ENCODE data around the gene KRTAP25-1. TPM values are rescaled to one million over a fixed set of nuclear protein-coding genes. Genes with fewer than 3 reads are reported as not detected.

Gene KRTAP25-1
- total and polyA plus RNA-seq, 2 of the 8 experiments (the other 6 are each of a cell fraction or from before 2014, with no cell fraction given), result not detected

- no peak overlapping the region for H3K18ac ChIP-seq (ENCODE audit: extremely low read depth, low read length)
- no peaks in the 10 kb centered on the region for H3K79me2 ChIP-seq (ENCODE audit: control insufficient read depth in 1 of 2, insufficient read depth in 2 of 2, low read length in 2 of 2)
- ChIA-PET POLR2A (ENCODE audit: partially characterized antibody) (no interaction called here), CTCF (ENCODE audit: partially characterized antibody) (no interaction called here)
- H3K14ac ChIP-seq (ENCODE audit: insufficient read length), result no peak overlapping the region
- no peak overlapping the region for H2AK5ac ChIP-seq (ENCODE audit: low read depth, low read length)
- H3K27me3 ChIP-seq (replicated peaks in 1 of 4; ENCODE audit: control insufficient read depth in 3 of 4, extremely low read depth in 1 of 4, insufficient read depth in 3 of 4, low read length in 3 of 4), result no peaks in the 10 kb centered on the region
- no peak overlapping the region for H4K8ac ChIP-seq (ENCODE audit: extremely low read depth, insufficient read depth, low read length)
- no peak for TF ChIP-seq RXRA (IDR thresholded peaks at IDR 0.05; ENCODE audit: insufficient read depth, low read depth, low read length)
- TF ChIP-seq ASH2L (IDR thresholded peaks at IDR 0.05; ENCODE audit: low read length), result no peak
- TF ChIP-seq CHD2 (IDR thresholded peaks at IDR 0.05; ENCODE audit: low read length), result no peak
- TF ChIP-seq RFX5 (IDR thresholded peaks at IDR 0.05; ENCODE audit: borderline replicate concordance, low read depth, low read length), result no peak
- TF ChIP-seq NRF1 (IDR thresholded peaks at IDR 0.05; ENCODE audit: low read depth, low read length), result no peak
- TF ChIP-seq RBBP5 (IDR thresholded peaks at IDR 0.05; ENCODE audit: borderline replicate concordance, low read depth, low read length), result no peak
- no peak for TF ChIP-seq SRF (IDR thresholded peaks at IDR 0.05; ENCODE audit: low read depth, low read length)
- no peak for TF ChIP-seq SIRT6 (IDR thresholded peaks at IDR 0.05; ENCODE audit: low read length)
- TF ChIP-seq GTF2F1 (IDR thresholded peaks at IDR 0.05; ENCODE audit: borderline replicate concordance, low read depth, low read length), result no peak
- no peak overlapping the region for H4K91ac ChIP-seq (replicated peaks; ENCODE audit: insufficient read length, low read length)
- no peak overlapping the region for H3K9ac ChIP-seq (replicated peaks in 1 of 4; ENCODE audit: extremely low read depth in 1 of 4, low read depth in 3 of 4, low read length in 3 of 4)
- no peak overlapping the region for H4K5ac ChIP-seq (ENCODE audit: insufficient read length, low read depth, low read length)
- H3K4me2 ChIP-seq (ENCODE audit: insufficient read depth in 1 of 2, low read depth in 2 of 2, low read length in 2 of 2), result no peak overlapping the region
- H3K9me3 ChIP-seq (ENCODE audit: insufficient read depth in 2 of 2, low read depth in 1 of 2, low read length in 1 of 2), result no peaks in the 10 kb centered on the region
- no peak overlapping the region for H2AFZ ChIP-seq (ENCODE audit: low read length)
- no peak overlapping the region for H2BK15ac ChIP-seq (ENCODE audit: low read length)
- WGBS, 2 experiments (ENCODE audit: extremely low coverage in 1 of 2, insufficient coverage in 1 of 2, insufficient read length in 1 of 2, insufficient replicate concordance in 2 of 2, low coverage in 1 of 2, low lambda C conversion rate in 2 of 2, missing lambda C conversion rate in 1 of 2), result 95% methylated on average over 1 of the region's 1 CpG; no CpG with 5 or more reads in 1 of the 2 experiments
- no peaks in the 10 kb centered on the region for H3K79me1 ChIP-seq (ENCODE audit: low read depth, low read length)
- DNase-seq (ENCODE audit: low read depth in 1 of 2, low spot score in 2 of 2), result no peak
- H3K56ac ChIP-seq (replicated peaks; ENCODE audit: insufficient read length, low read depth, low read length), result no peak overlapping the region
- no peaks in the 10 kb centered on the region for H3K4me1 ChIP-seq (replicated peaks in 1 of 4; ENCODE audit: control insufficient read depth in 3 of 4, insufficient read depth in 4 of 4, low read length in 3 of 4)
- H2BK20ac ChIP-seq (ENCODE audit: low read length), result no peak overlapping the region
- H3K27ac ChIP-seq (ENCODE audit: low read depth, low read length), result no peak overlapping the region
- H2BK5ac ChIP-seq (ENCODE audit: low read depth, low read length), result no peak overlapping the region
- no peaks in the 10 kb centered on the region for H4K20me1 ChIP-seq (replicated peaks in 1 of 2; ENCODE audit: control insufficient read depth in 1 of 2, insufficient read depth in 2 of 2, low read length in 2 of 2)
- H2BK120ac ChIP-seq (replicated peaks; ENCODE audit: low read depth, low read length), result no peak overlapping the region
- no peak for FAIRE-seq
- no peak overlapping the region for H3K4ac ChIP-seq (replicated peaks; ENCODE audit: insufficient read length, low read depth, low read length)
- H3K36me3 ChIP-seq (ENCODE audit: control insufficient read depth in 2 of 4, insufficient read depth in 4 of 4, low read length in 3 of 4), result no peaks in the 10 kb centered on the region
- no peak overlapping the region for H3K4me3 ChIP-seq (ENCODE audit: extremely low read depth in 1 of 4, insufficient read depth in 2 of 4, low read depth in 3 of 4, low read length in 4 of 4)
- H3K23me2 ChIP-seq (ENCODE audit: low read depth, low read length), result no peaks in the 10 kb centered on the region
- no peak overlapping the region for H3K23ac ChIP-seq (ENCODE audit: insufficient read length)
- H2BK12ac ChIP-seq (ENCODE audit: low read depth, low read length), result no peak overlapping the region
Observed at GRCh38 chr21:30305136-30305535, 15.8 kb upstream of the KRTAP25-1 start.
